Frontal cortex (tissue), 4 donors: ENCODE results near the gene SDHAF3. TPM values are rescaled to one million over a fixed set of nuclear protein-coding genes. Genes with fewer than 3 reads are reported as not detected.
"Not testable (repeated sequence)": the region's sequence is repeated elsewhere in the genome, so short reads cannot be mapped to it uniquely, and the experiment has no call there.

Source experiments
- DNase-seq, 2 donors: peaks; one replicate each; pipeline ENCODE4 v3.0.0; 2012; ENCODE audit warnings: low spot score in 2 of 2
- FAIRE-seq: peaks from 2 replicates; lab custom pipeline; 2012; peaks lifted over from hg19 to GRCh38; lab: Jason Lieb, UNC
- total RNA-seq: library from RNA; depleted of rRNA; stranded (reverse); fragments of >200 nt; gene quantifications from one replicate; pipeline ENCODE4 v1.2.3, GENCODE V29; 2014
- donor health status: control.
- donor health status: control.
- donor health status: control.

The SDHAF3 gene
- total RNA-seq, result 8.6 TPM

GRCh38 chr7:97117372-97118188 is at the start of gene SDHAF3:
SDHAF3 (plus strand) TSS chr7:97117698; CDS start chr7:97117724, 26 bp downstream.
- DNase-seq, result peak; percentile 72 to 89
- FAIRE-seq, result no peak

GRCh38 chr7:97072025-97072424 is 45.5 kb upstream of the SDHAF3 start:
- DNase-seq, FAIRE-seq: not testable (repeated sequence)

- FAIRE-seq (no peak), DNase-seq (no peak)
Observed at GRCh38 chr7:97075928-97076327, 41.6 kb upstream of the SDHAF3 start.

- DNase-seq, result no peak
- FAIRE-seq, result no peak
Observed at GRCh38 chr7:97078023-97078969, 39.2 kb upstream of the SDHAF3 start.

GRCh38 chr7:97079300-97079699 is 38.2 kb upstream of the SDHAF3 start:
- FAIRE-seq, result no peak

DNA sequence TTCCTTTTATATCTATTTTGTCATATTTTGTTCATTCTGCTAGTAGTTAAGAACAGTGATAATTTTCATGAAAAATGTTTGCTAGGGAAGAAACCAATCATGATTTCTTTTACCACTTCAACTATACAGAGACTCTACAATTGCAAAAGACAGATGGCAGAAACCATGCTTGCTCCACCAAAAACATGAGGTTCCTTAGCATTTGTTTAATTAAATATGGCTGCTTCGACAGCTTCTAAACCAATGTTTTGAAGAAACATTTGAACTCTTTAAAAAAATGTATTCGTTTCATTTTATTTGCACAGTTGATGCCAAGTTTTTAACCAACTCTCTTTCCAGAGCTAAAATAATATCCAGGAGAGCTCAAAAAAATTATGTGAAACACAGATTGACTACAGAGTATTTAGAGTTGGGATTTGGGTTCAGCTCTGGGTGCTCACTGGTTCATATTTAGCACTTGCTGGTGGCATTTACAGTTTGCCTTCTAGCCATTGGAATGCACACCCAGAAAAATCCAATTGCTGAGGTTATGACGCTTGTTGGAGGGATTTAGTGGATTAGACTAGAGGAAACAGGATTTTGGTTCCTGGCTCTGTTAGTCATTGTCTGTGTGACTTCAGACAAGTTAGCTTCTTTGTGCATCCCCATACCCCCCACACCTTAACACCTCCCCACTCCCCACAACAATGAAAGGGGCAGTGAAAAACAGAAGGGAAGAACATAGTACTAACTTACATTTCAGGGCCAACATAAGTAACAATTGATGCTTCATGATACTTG is 35.8 kb upstream of the SDHAF3 start:
- no peak for DNase-seq

More at GRCh38 chr7:97079300-97079699, 38.2 kb upstream of the SDHAF3 start:
- no peak for DNase-seq

GRCh38 chr7:97088364-97088763 is 29.1 kb upstream of the SDHAF3 start:
- DNase-seq, result no peak
- no peak for FAIRE-seq

More for the DNA sequence above, 35.8 kb upstream of the SDHAF3 start:
- no peak for FAIRE-seq

DNA sequence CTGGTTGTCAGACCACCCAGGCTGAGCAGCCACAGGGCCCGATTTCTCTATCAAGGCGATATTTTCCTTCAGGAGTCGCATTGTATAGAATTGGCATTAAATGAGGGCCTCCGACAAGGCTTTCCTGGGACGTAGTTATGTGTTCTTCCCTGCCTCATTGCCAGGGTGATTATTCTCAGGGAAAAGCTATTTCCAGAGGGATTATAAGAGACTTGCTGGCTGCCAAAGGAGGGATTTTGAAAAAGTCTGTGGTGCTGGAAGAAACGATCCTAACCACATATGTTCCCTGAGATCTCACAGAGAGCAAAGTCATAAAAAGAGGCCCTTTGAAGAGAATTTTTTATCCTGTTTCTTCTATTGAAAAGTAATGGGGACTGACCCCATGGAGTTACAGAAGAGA is 27.7 kb upstream of the SDHAF3 start:
- no peak for DNase-seq
- FAIRE-seq, result no peak

- DNase-seq (no peak), FAIRE-seq (no peak)
Observed at GRCh38 chr7:97090761-97091353, 26.6 kb upstream of the SDHAF3 start.

DNA sequence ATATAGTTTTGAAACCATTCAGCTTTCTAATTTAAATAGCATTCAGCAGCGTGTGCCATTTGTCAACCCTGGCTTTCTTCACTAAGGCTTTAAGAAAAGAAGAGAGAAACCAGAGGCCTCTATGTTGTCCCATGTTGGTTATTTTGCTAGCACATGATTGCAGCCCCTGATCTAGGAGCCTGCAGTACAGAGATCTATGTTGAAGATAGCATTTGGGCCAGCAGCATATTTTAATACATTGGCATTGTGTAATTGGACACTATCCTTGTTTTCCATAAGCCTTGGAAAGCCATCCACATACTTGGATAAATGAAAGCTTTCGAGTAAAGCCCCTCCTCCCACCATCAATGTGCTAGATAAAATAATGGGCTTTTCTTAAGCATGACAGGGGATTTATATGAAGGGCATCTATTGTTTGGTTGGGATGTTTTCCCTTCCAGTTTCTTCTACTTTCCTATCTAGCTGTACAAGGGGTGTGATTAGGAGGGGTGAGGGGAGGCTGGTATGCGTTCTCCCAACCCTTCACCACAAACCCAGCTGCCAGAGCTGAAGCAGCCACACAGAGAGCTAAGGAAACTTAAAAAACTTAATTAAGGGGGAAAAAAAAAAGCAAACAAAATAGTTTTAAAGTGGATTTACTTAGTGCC is 23.1 kb upstream of the SDHAF3 start:
- FAIRE-seq (no peak), DNase-seq (no peak)

DNA sequence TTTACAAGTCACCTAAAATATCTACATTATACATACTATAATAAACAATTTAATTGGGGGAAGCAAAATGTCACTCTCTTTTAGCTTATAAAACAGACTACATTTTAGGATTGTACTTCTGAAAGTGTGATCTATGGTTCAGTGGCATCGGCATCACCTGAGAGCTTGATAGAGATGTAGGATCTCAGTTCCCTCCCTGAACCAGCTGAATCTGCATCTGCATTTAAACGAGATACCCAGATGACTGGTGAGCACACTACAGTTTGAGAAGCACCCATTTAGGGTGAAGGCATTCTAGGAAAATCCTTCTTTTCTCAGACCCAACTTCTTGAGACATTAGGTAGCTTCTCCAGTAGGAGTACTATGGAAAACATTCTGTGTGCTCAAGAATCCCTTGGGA is 21.5 kb upstream of the SDHAF3 start:
- FAIRE-seq, result no peak
- DNase-seq, result no peak

DNA sequence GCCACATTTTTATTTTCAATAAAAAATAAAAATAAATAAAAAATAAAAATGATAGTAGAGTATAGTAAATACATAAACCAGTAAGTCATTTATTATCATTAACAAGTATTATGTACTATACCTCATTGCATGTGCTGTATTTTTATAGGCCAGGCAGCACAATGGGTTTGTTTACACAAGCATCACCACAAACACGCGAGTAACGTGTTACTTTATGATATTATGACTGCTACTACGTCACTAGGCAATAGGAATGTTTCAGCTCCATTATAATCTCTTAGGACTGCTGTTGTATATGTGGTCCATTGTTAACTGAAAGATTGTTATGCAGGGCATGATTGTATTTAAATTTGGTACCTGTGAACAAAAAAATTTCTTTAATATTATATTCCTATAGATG is 20.8 kb upstream of the SDHAF3 start:
- DNase-seq (no peak), FAIRE-seq (no peak)

DNA sequence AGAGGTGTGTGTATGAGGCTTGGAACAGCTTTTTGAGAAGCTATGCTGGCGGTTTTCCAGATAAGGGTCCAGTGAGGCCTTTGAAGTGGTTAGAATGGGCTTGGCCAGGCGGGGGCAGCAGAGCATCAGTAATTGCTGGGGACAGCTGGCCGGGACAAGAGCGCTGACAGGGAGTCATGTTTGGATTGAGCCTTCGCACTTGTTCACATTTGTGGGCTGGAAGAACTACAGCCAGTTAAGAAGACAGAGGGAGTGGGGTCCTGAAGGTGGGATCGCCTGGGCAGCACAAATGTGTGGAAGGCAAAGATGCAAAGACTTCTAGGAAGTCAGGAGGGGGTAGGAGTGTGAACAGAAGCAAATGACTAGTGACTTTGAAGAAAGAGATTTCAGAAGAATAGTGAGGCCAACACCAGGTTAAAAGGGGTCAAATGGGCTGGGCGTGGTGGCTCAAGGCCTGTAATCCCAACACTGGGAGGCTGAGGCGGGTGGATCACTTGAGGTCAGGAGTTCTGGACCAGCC is 12.7 kb upstream of the SDHAF3 start:
- FAIRE-seq, result no peak
- DNase-seq, result peak; percentile 47 to 55

DNA sequence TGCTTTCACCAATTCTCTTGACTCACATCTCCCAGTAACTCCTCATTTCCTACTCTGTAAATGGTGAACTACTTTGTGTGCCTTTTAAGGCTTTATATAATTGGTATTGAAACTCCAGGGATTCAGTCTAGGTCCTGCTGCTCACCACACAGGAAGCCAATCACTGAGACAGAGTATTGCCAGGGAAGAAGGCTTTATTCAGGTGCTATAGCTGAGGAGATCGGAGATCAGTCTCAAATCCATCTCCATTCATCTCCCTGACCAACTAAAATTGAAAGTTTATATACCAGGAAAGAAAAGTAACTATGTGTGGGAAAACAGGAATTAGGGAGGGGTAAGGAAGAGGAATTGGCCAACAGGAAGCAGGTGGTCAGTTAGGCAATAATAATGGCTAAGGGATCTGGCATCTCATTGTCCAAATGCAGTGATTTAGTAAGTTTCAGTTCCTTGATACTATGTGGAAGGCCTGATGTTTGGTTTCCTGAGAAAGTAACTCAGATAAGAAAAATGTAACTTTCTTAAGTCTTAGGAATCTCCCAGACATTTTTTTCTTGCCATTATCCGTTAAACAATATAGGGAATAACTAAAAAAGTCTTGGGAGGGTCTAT is 10.2 kb upstream of the SDHAF3 start:
- no peak for DNase-seq
- no peak for FAIRE-seq

DNA sequence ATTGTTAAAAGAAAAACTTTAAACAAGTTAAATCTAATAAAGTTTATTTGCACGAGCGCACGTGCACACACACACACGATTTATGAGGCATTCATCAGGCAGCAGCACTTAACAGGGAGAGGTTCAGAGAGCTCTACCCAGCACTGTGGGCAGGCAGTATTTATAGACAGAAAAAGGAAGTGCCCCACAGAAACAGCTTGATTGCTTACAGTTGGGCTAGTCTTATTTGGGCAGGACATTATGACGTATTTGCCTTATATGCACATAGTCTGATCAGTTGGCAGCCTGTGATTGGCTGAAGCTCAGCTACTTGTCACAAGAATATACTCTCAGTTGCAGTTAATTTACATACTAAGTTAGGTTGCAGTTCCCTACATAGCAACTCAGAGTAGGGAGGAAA is 1.2 kb upstream of the SDHAF3 start:
- DNase-seq (no peak), FAIRE-seq (no peak)

DNA sequence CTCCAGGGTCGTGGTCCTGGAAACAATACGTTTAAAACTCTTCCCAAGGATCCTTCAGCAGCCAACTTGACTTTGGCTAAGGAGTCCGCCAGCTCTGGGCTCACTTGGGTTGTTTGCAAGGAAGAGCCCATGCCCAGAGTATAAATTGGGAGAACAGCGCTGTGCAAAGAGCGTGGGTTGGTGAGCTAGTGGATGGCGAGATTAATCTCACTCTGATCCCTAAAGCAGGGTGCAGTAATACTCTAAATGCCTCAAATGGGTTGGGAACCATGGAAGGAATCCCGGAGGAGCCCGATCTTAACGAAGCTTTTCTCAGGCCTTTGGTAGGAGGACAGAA is 495 bp upstream of the SDHAF3 start:
- FAIRE-seq (no peak), DNase-seq (no peak)

DNA sequence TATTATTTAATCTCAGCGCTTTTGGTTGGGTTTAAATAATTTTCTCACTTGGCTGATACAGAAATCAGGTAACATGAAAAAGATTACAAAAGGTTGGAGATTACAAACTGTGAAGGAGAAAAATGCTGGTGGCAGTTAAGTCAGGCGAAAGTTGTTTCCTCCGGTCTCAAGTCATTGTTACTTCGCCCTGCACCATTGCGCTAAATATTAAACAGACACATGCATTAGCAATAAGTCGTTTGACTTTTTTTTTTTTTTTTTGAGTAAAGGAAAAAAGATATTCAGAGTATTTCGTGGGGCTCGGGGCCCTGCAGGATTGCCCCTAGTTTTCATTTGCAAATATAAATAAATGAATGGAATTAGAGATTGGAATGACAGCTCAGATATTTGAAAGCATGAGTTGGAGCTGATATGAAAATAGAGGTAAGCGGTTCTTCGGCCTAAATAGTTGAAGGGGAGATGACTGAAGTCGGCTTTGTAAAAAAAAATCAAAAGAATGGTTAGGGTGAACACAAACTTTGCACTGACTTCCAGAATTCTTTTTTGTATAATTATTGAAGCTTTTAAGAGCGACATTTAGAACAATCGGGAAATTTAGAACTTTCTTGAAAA is 914 bp downstream of the SDHAF3 start:
- FAIRE-seq (no peak), DNase-seq (no peak)

DNA sequence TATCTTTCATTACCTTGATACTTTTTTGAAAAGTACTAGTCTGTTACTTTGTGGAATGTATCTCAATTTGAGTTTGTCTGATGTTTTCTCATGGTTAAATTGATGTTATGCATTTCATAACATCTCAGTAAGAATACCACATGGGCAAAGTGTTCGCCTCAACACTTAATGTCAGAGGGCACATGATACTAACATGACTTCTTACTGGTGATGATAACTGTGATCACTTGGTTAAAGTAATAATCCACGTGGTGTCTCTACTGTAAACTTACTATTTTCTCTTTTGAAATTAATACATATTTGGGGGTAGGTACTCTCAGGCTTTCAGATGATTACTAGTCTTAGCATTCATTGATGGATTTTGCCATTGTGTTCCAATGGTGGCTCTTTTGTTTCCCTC is 2.2 kb downstream of the SDHAF3 start:
- FAIRE-seq, result no peak
- no peak for DNase-seq
